ENCODE results near the gene GAREM2.
"Not testable (repeated sequence)": the region's sequence is repeated elsewhere in the genome, so short reads cannot be mapped to it uniquely, and the experiment has no call there.

GAREM2 gene

GRCh38 chr2:26150243-26150642 is 22.6 kb upstream of the GAREM2 start:
- Histone ChIP-seq H3K36me3 (ENCODE audit: control insufficient read depth, low read depth, low read length) (no peaks in the 10 kb centered on the region), H3K9ac (ENCODE audit: low read length) (no peak overlapping the region), H3K27me3 (ENCODE audit: control insufficient read depth, insufficient read depth, low read length) (no peaks in the 10 kb centered on the region), H3K4me3 (ENCODE audit: low read length) (no peak overlapping the region), H3K4me1 (ENCODE audit: control insufficient read depth, low read depth, low read length) (no peaks in the 10 kb centered on the region), H3K27ac (ENCODE audit: low read length) (no peak overlapping the region), H3K9me3 (ENCODE audit: control insufficient read depth, low read depth, low read length) (no peaks in the 10 kb centered on the region)

DNA sequence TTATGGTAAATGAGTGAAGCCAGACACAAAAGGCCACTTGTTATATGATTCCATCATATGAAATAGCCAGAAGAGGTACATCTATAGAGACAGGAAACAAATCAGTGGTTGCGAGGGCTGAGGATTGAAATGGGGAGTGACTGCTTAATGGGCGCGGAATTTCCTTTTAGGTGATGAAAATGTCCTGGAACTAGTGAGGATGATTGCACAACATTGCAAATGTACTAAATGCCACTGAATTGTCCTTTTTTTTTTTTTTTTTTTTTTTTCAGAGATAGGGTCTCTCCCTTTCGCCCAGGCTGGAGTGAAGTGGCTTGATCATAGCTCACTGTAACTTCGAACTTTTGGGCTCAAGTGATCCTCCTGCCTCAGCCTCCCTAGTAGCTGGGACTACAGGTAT is 15.3 kb upstream of the GAREM2 start:
- H3K27ac ChIP-seq (ENCODE audit: low read length), result no peak overlapping the region
- H3K9ac ChIP-seq (ENCODE audit: low read length), result no peak overlapping the region
- H3K27me3 ChIP-seq (ENCODE audit: control insufficient read depth, insufficient read depth, low read length), result no peaks in the 10 kb centered on the region
- H3K9me3 ChIP-seq (ENCODE audit: control insufficient read depth, low read depth, low read length), result no peaks in the 10 kb centered on the region
- H3K36me3 ChIP-seq (ENCODE audit: control insufficient read depth, low read depth, low read length), result no peaks in the 10 kb centered on the region
- H3K4me3 ChIP-seq (ENCODE audit: low read length), result no peak overlapping the region
- no peaks in the 10 kb centered on the region for H3K4me1 ChIP-seq (ENCODE audit: control insufficient read depth, low read depth, low read length)

GRCh38 chr2:26161926-26162325 is 11.0 kb upstream of the GAREM2 start:
- no peaks in the 10 kb centered on the region for H3K4me1 ChIP-seq (ENCODE audit: control insufficient read depth, low read depth, low read length)
- H3K4me3 ChIP-seq (ENCODE audit: low read length), result no peak overlapping the region
- H3K9ac ChIP-seq (ENCODE audit: low read length), result no peak overlapping the region
- H3K9me3 ChIP-seq (ENCODE audit: control insufficient read depth, low read depth, low read length), result no peaks in the 10 kb centered on the region
- H3K27me3 ChIP-seq (ENCODE audit: control insufficient read depth, insufficient read depth, low read length), result no peaks in the 10 kb centered on the region
- no peaks in the 10 kb centered on the region for H3K36me3 ChIP-seq (ENCODE audit: control insufficient read depth, low read depth, low read length)
- no peak overlapping the region for H3K27ac ChIP-seq (ENCODE audit: low read length)

DNA sequence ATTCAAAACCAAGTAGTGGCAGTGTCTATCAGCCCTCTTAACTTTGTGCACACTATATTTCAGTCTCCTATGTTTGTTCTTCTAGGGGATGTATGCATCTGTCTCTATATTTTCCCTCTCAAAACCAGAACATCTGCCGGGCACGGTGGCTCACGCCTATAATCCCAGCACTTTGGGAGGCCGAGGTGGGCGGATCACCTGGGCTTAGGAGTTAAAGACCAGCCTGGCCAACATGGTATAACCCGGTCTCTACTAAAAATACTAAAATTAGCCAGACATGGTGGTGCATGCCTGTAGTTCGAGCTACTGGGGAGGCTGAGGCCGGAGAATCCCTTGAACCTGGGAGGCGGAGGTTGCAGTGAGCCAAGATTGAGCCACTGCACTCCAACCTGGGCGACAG is 9.9 kb upstream of the GAREM2 start:
- Histone ChIP-seq H3K4me1 (ENCODE audit: control insufficient read depth, low read depth, low read length) (no peaks in the 10 kb centered on the region), H3K27ac (ENCODE audit: low read length) (no peak overlapping the region), H3K9ac (ENCODE audit: low read length) (no peak overlapping the region), H3K36me3 (ENCODE audit: control insufficient read depth, low read depth, low read length) (no peaks in the 10 kb centered on the region), H3K27me3 (ENCODE audit: control insufficient read depth, insufficient read depth, low read length) (no peaks in the 10 kb centered on the region), H3K4me3 (ENCODE audit: low read length) (no peak overlapping the region), H3K9me3 (ENCODE audit: control insufficient read depth, low read depth, low read length) (no peaks in the 10 kb centered on the region)

DNA sequence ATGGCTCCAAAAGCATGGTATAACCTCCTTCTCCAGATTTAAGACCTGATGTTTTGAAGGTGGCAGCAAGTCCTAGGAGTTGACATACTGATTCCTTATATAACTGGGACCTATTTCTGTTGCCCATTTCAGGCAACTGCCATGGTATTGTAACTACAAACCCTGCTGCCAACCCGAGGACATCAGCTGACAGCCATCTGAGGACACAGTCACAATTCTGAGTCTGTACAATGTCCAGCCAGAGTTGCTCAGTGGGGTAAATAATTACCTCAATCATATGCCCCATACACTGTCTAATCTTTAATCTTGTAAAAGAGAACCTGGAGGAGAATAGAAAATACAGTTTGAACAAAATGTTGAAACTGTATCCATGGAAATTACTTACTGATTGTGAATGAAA is 8.7 kb upstream of the GAREM2 start:
- no peaks in the 10 kb centered on the region for H3K27me3 ChIP-seq (ENCODE audit: control insufficient read depth, insufficient read depth, low read length)
- no peak overlapping the region for H3K4me3 ChIP-seq (ENCODE audit: low read length)
- H3K9ac ChIP-seq (ENCODE audit: low read length), result no peak overlapping the region
- no peaks in the 10 kb centered on the region for H3K4me1 ChIP-seq (ENCODE audit: control insufficient read depth, low read depth, low read length)
- no peaks in the 10 kb centered on the region for H3K9me3 ChIP-seq (ENCODE audit: control insufficient read depth, low read depth, low read length)
- no peaks in the 10 kb centered on the region for H3K36me3 ChIP-seq (ENCODE audit: control insufficient read depth, low read depth, low read length)
- H3K27ac ChIP-seq (ENCODE audit: low read length), result no peak overlapping the region

DNA sequence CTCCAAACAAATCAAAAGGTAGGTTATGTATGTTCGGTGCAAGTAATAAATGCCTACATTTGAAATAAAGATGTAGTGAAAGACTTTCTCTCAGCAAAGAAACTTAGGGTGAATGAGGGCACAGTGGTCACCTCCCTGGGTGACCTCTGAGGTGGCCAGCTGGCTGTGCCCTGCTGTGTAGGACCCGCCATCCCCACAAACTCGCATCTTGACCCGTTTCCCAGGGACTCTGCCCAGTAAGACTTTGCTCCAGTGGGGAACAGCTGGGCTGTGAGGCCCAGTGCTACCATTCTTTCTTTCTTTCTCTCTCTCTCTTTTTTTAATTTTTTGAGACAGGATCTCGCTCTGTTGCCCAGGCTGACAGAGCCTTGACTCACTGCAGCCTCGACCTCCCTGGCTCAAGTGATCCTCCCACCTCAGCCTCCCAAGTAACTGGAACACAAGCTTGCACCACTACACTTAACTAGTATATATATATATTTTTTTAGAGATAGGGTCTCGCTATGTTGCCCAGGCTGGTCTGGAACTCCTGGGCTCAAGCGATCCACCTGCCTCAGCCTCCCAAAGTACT is 8.2 kb upstream of the GAREM2 start:
- H3K4me3 ChIP-seq (ENCODE audit: low read length), result no peak overlapping the region
- no peaks in the 10 kb centered on the region for H3K4me1 ChIP-seq (ENCODE audit: control insufficient read depth, low read depth, low read length)
- H3K36me3 ChIP-seq (ENCODE audit: control insufficient read depth, low read depth, low read length), result no peaks in the 10 kb centered on the region
- H3K27me3 ChIP-seq (ENCODE audit: control insufficient read depth, insufficient read depth, low read length), result no peaks in the 10 kb centered on the region
- no peak overlapping the region for H3K27ac ChIP-seq (ENCODE audit: low read length)
- no peaks in the 10 kb centered on the region for H3K9me3 ChIP-seq (ENCODE audit: control insufficient read depth, low read depth, low read length)
- no peak overlapping the region for H3K9ac ChIP-seq (ENCODE audit: low read length)

DNA sequence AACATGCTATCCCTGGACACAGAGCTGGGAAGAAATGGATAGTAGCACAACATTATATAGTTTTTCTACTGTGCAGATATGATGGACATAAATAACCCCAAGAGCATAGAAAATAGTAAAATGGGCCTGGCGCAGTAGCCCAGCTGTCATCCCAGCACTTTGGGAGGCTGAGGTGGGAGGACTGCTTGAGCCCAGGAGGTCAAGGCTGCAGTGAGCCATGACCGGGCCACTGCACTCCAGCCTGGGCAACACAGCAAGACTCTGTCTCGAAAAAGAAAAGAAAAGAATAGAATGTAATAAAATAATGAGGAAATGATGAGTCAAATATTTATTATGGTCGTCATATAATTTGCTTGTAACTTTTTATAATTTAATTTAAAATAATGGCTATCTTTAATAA is 7.5 kb upstream of the GAREM2 start:
- no peaks in the 10 kb centered on the region for H3K4me1 ChIP-seq (ENCODE audit: control insufficient read depth, low read depth, low read length)
- no peaks in the 10 kb centered on the region for H3K36me3 ChIP-seq (ENCODE audit: control insufficient read depth, low read depth, low read length)
- H3K9me3 ChIP-seq (ENCODE audit: control insufficient read depth, low read depth, low read length), result no peaks in the 10 kb centered on the region
- no peaks in the 10 kb centered on the region for H3K27me3 ChIP-seq (ENCODE audit: control insufficient read depth, insufficient read depth, low read length)
- H3K9ac ChIP-seq (ENCODE audit: low read length), result no peak overlapping the region
- no peak overlapping the region for H3K27ac ChIP-seq (ENCODE audit: low read length)
- H3K4me3 ChIP-seq (ENCODE audit: low read length), result no peak overlapping the region

- H3K27ac ChIP-seq (ENCODE audit: low read length); H3K9ac ChIP-seq (ENCODE audit: low read length); H3K27me3 ChIP-seq (ENCODE audit: control insufficient read depth, insufficient read depth, low read length); H3K36me3 ChIP-seq (ENCODE audit: control insufficient read depth, low read depth, low read length); H3K4me1 ChIP-seq (ENCODE audit: control insufficient read depth, low read depth, low read length); H3K9me3 ChIP-seq (ENCODE audit: control insufficient read depth, low read depth, low read length); H3K4me3 ChIP-seq (ENCODE audit: low read length): not testable (repeated sequence)
Observed at GRCh38 chr2:26166541-26166940, 6.3 kb upstream of the GAREM2 start.

- Histone ChIP-seq H3K36me3 (ENCODE audit: control insufficient read depth, low read depth, low read length) (no peaks in the 10 kb centered on the region), H3K9ac (ENCODE audit: low read length) (no peak overlapping the region), H3K27me3 (ENCODE audit: control insufficient read depth, insufficient read depth, low read length) (no peaks in the 10 kb centered on the region), H3K27ac (ENCODE audit: low read length) (no peak overlapping the region), H3K4me3 (ENCODE audit: low read length) (no peak overlapping the region), H3K4me1 (ENCODE audit: control insufficient read depth, low read depth, low read length) (no peaks in the 10 kb centered on the region), H3K9me3 (ENCODE audit: control insufficient read depth, low read depth, low read length) (no peaks in the 10 kb centered on the region)
Observed at GRCh38 chr2:26168785-26169184, 4.1 kb upstream of the GAREM2 start.

- no peaks in the 10 kb centered on the region for H3K9me3 ChIP-seq (ENCODE audit: control insufficient read depth, low read depth, low read length)
- H3K4me3 ChIP-seq (ENCODE audit: low read length), result no peak overlapping the region
- no peak overlapping the region for H3K27ac ChIP-seq (ENCODE audit: low read length)
- no peak overlapping the region for H3K9ac ChIP-seq (ENCODE audit: low read length)
- no peaks in the 10 kb centered on the region for H3K36me3 ChIP-seq (ENCODE audit: control insufficient read depth, low read depth, low read length)
- peaks cover 4% of the 10 kb centered on the region for H3K27me3 ChIP-seq (ENCODE audit: control insufficient read depth, insufficient read depth, low read length)
- H3K4me1 ChIP-seq (ENCODE audit: control insufficient read depth, low read depth, low read length), result peaks cover 1% of the 10 kb centered on the region
Observed at GRCh38 chr2:26169226-26169625, 3.7 kb upstream of the GAREM2 start.

DNA sequence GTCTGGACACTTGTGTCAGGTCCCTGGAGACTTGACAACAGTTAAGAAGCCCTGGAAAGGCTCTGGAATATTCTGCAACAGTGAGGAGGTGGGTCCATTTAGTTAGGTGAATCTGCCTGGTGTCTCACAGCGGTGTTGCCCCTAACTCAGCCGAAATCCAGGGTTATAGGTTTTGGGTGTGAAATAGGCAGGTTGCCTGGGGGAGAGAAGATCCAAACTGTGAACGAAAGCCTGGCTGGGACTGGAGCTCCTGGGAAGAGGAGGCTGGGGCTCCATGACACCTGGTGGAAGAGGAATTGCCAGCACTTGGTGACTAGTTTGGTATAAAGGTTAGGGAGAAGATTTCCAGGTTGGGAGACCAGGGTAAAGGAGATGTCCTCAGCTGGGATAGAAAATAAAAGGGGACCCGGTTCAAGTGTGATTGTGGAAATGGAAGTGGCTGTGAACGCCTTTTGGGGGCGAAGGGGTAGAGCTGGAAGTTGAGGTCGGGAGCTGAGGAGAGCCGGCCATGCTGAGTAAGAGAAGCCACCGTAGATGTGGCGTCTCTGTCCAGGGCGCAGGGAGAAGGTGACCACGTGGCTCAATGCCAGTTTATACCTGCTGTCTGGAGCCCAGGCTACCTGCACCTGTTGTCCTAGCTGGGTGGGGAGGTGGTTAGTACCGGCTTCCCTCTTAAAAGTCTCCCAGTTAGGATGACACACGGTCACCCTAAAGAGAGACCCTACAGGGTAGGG is 3.0 kb upstream of the GAREM2 start:
- Histone ChIP-seq H3K9me3 (ENCODE audit: control insufficient read depth, low read depth, low read length) (no peaks in the 10 kb centered on the region), H3K4me3 (ENCODE audit: low read length) (no peak overlapping the region), H3K27me3 (ENCODE audit: control insufficient read depth, insufficient read depth, low read length) (peaks cover 9% of the 10 kb centered on the region), H3K36me3 (ENCODE audit: control insufficient read depth, low read depth, low read length) (no peaks in the 10 kb centered on the region), H3K4me1 (ENCODE audit: control insufficient read depth, low read depth, low read length) (peaks cover 7% of the 10 kb centered on the region), H3K27ac (ENCODE audit: low read length) (no peak overlapping the region), H3K9ac (ENCODE audit: low read length) (no peak overlapping the region)

GRCh38 chr2:26170795-26171194 is 2.1 kb upstream of the GAREM2 start:
- no peaks in the 10 kb centered on the region for H3K36me3 ChIP-seq (ENCODE audit: control insufficient read depth, low read depth, low read length)
- no peak overlapping the region for H3K27ac ChIP-seq (ENCODE audit: low read length)
- no peaks in the 10 kb centered on the region for H3K9me3 ChIP-seq (ENCODE audit: control insufficient read depth, low read depth, low read length)
- no peak overlapping the region for H3K4me3 ChIP-seq (ENCODE audit: low read length)
- no peak overlapping the region for H3K9ac ChIP-seq (ENCODE audit: low read length)
- H3K4me1 ChIP-seq (ENCODE audit: control insufficient read depth, low read depth, low read length), result peaks cover 8% of the 10 kb centered on the region
- peaks cover 9% of the 10 kb centered on the region for H3K27me3 ChIP-seq (ENCODE audit: control insufficient read depth, insufficient read depth, low read length)

Measured in iPS-18a (cell line).